Right renal cortex interstitium (tissue), 3 donors: ENCODE measurements around the gene TMEM270. TPM values are rescaled to one million over a fixed set of nuclear protein-coding genes. Genes with fewer than 3 reads are reported as not detected.

ENCODE experiments used
- DNase-seq, 3 donors: peaks; one replicate each; pipeline ENCODE4 v3.0.0-alpha.2; 2013; ENCODE audit warnings: low read depth in 3 of 3, low spot score in 2 of 3
- polyA plus RNA-seq, 3 donors: library from polyadenylated mRNA; unstranded; fragments of 120-200 nt; gene quantifications; one replicate each; pipeline ENCODE4 v1.2.1, GENCODE V29; 2013; ENCODE audit not compliant: insufficient read length in 3 of 3

Gene TMEM270
- polyA plus RNA-seq, 3 donors = not detected

- DNase-seq = no peak
Measured at GRCh38 chr7:73851410-73852338, 9.3 kb upstream of the TMEM270 start.

- DNase-seq = no peak
Measured at GRCh38 chr7:73852500-73852899, 8.5 kb upstream of the TMEM270 start.

- no peak for DNase-seq
Measured at GRCh38 chr7:73856941-73857340, 4.0 kb upstream of the TMEM270 start.

- no peak for DNase-seq
Measured at GRCh38 chr7:73858807-73859206, 2.2 kb upstream of the TMEM270 start.

- DNase-seq = no peak
Measured at GRCh38 chr7:73861305-73861704, 346 bp downstream of the TMEM270 start.

GRCh38 chr7:73864981-73865711 is 4.2 kb downstream of the TMEM270 start:
- DNase-seq = no peak

- DNase-seq = no peak
Measured at GRCh38 chr7:73865738-73866445, 4.9 kb downstream of the TMEM270 start.

GRCh38 chr7:73866446-73866767 is 5.4 kb downstream of the TMEM270 start:
- DNase-seq = no peak

GRCh38 chr7:73869011-73869798 is 8.2 kb downstream of the TMEM270 start:
- DNase-seq = no peak

GRCh38 chr7:73870041-73870492 is 9.1 kb downstream of the TMEM270 start:
- no peak for DNase-seq

GRCh38 chr7:73871163-73872011 is 10.4 kb downstream of the TMEM270 start:
- no peak for DNase-seq

- no peak for DNase-seq
Measured at GRCh38 chr7:73872056-73872908, 11.3 kb downstream of the TMEM270 start.

GRCh38 chr7:73876361-73876760 is 15.4 kb downstream of the TMEM270 start:
- DNase-seq = no peak

GRCh38 chr7:73876973-73877372 is 16.0 kb downstream of the TMEM270 start:
- DNase-seq = no peak

- no peak for DNase-seq
Measured at GRCh38 chr7:73879977-73880681, 19.2 kb downstream of the TMEM270 start.

- DNase-seq = no peak
Measured at GRCh38 chr7:73880755-73881328, 19.9 kb downstream of the TMEM270 start.

- DNase-seq = no peak
Measured at GRCh38 chr7:73881352-73882046, 20.5 kb downstream of the TMEM270 start.
